ENCODE results near the gene CREG1.

Gene CREG1

DNA sequence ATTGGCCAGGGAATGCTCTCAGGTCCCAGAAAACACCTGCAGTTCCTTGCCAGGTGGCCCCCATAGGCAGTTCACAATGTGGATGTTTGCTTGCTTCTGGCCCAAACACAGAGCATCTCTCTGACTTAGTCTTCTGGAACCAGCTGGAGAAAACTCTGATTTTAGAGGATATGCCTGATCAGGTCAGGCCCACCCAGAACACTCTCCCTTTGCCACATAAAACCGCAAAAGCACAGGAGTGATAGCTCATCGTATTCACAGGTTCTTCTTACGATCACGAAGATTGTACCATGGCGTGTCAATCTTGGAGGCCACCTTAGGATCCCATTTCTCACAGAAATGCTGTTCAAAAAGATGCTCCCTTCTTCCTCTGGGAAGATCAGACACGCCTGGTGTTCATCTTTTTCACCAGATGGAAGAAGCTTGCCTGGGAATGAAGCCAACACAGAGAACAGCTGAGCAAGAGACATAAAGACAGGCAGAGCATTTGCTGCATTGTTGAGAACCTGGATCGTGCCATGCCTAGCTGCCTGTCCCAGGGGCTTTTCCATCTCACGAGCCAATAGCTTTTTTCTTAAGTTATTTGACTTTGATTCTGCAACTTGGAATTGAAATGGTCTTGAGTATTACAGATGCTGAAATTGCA, 23.6 kb downstream of the CREG1 start:
- DNase-seq, result no peak

DNA sequence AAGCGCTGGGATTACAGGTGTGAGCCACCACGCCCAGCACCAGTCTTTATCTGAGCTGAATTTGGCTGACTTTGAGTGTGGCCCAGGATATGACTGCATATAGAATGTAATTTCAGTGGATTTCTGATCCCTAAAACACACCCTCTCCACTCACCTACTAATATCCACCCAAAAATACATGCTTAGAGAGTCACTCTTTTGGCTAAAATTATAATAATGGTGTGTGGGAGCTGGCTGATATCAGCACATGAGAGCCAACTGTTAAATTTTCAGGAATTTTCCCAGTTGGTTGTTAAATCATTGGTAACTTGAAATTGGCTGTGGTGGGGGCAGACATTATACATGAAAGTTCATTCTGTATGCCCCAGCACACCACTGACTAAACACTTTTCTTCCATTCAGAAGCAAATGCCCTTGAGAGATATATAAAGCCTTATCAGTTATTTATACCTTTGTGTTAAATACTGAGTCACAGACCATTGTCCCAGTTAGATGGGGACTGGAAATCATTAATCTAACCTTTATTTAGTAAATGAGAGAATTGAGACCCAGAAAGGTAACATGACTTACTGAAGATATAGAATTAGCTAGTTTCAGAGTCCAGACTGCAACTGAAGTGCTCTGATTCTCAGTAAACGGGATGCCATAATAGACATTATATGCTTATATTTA, 25.4 kb downstream of the CREG1 start:
- DNase-seq, result no peak

- no peak for DNase-seq
Measured at GRCh38 chr1:167526667-167527383, 26.7 kb downstream of the CREG1 start.

GRCh38 chr1:167524651-167525050, 28.9 kb downstream of the CREG1 start:
- no peak for DNase-seq

- no peak for DNase-seq
Measured at GRCh38 chr1:167522246-167522645, 31.3 kb downstream of the CREG1 start.

DNA sequence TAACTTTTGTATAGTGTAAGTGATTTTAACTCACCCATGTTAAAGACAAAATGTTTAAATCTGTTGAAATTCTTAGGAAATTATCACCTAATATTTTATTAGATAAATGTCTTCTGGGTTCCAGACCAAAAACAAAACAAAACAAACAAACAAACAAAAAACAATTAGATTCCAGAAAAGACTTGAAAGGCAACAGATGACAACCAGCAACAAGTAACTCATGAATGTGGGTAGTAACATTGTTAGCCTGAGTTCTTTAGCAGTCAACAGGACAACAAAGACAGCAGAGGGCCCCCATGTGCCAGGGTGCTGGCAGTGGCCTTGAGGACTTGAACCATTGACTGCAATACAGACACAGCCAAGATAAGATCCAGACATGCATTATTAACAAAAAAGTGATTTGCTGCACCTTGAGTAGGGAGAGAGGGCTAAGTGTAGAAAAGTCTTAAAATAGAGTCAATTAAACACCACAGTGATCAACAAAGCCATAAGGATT, 32.8 kb downstream of the CREG1 start:
- no peak for DNase-seq

DNA sequence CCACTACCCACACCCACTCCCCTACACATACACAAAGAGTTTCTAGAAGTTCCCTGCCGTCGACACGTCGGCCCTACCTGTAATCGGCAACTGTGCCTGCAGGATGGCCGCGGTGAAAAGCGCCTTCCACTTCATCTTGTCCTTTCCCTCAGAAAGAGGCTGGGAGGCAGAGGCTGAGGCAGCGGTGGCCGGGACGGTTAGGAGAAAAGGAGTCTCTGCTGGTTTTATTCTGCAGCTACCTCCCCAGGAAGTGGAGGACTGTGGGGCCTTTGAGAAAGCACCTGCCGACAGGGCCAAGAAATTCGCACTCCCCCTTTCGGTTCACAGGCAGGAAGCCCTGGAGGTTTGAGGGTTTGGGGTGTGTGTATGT, 35.2 kb downstream of the CREG1 start, which contains the start of gene CD247:
CD247 (minus strand) TSS at position 199 of the 370 bp plus-strand sequence; CDS start at position 135, 64 bp downstream.
- DNase-seq, result peak; percentile 83

DNA sequence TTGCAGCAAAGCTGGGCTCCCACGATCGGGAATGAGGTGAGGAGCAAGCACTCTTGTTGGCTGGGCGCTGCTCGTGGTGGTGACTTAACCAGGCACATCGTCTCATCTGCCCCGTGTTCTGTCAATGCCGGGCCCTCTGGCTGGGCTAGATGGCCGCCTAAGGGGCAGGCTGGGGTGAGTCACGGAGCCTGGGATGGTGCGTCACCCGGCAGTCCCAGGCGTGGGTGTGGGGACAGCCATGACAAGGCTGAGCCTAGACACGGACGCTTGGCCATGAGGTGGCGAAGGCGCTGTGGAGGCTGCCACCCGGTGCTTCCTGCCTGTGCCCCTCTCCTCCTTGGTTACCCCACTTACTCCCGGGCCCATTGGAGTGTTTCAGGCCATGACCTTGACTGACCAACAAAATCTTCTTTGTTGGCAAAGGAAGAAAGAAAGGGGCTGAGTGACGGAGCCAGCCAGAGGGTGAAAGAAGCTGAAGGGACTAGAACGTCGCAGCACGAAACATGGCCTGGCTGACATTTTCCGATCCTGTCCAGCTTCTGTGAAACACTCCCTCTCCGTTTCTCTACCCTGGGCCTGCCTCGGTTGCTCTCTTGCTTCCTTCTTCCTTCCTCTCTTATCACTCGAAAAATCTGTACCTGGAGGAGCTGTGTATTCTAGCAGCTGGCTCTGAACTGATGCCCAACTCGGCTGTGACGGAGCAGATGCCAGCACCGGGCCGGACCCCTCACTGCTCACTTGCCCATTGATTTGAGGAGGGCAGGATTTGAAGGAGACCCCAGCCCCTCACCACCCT, 35.8 kb downstream of the CREG1 start:
- peak; percentile 84 for DNase-seq

GRCh38 chr1:167516404-167517388, 36.9 kb downstream of the CREG1 start:
- peak; percentile 54 for DNase-seq

DNA sequence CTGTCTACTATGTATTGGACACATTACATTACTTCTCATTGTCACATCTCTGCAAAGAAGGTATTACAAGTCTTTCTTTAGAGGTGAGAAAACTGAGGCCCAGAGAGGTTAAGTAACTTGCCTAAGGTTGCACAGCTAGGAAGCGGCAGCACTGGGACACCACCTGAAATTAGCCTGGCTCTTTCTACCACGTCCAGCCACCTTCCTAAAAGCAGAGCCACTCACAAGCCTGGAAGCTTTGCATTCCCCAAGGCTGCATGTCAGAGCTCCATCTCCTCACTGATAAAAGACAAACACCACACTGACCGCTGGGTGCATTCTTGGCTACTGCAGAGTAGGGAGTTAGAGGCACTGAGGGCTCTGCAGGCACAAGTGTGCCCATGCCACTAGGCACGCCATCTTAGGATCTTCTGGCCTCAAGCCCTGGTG, 37.7 kb downstream of the CREG1 start:
- no peak for DNase-seq

GRCh38 chr1:167515461-167515860, 38.1 kb downstream of the CREG1 start:
- DNase-seq, result no peak

DNA sequence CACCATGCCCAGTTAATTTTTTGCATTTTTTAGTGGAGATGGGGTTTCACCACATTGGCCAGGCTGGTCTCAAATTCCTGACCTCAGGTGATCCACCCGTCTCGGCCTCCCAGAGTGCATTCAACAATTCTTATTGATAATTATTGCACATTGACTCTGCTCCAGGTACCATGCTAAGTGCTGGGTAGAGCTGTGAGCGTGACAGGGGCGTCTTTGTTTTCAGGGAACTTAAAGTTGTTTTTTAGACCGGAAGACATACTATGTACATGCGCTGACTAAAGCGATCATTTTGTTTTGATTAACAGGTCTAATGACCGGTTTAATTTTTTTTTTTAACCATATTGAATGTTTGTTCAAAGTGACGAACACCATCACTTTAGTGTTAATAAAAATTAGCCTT, 39.3 kb downstream of the CREG1 start:
- no peak for DNase-seq

DNA sequence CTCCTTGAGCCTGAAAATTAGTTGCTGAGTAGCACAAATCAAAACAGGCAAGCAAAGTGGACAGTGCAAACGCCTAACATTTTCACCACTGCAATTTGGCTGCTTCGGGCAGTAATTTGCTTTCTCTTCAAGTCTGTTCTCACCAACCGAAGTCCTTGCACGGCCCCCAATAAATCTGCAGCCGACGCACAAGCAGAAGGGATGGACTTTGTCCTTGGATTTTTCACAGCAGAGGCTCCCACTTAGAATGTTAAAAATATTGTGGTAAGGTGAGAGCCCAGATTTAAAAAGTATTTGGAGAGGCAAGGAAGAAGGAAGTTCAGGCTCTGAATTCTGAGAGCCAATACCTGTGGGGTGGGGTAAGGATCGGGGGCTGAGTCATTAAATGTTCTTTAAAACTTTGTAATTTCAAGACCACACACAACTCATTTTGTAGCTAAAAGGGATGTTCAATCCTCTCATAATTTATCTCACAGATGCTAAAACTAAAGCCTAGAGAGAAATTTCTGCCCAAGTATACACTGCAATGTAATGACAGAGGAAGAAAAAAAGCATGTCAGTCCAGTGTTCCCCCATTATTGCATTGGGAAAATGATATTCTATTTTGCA, 41.4 kb downstream of the CREG1 start:
- no peak for DNase-seq

GRCh38 chr1:167511374-167511986, 42.1 kb downstream of the CREG1 start:
- DNase-seq, result no peak

- no peak for DNase-seq
Measured at GRCh38 chr1:167510881-167511280, 42.7 kb downstream of the CREG1 start.

- no peak for DNase-seq
Measured at GRCh38 chr1:167510244-167510643, 43.3 kb downstream of the CREG1 start.

GRCh38 chr1:167509587-167509986, 44.0 kb downstream of the CREG1 start:
- DNase-seq, result peak; percentile 47

DNA sequence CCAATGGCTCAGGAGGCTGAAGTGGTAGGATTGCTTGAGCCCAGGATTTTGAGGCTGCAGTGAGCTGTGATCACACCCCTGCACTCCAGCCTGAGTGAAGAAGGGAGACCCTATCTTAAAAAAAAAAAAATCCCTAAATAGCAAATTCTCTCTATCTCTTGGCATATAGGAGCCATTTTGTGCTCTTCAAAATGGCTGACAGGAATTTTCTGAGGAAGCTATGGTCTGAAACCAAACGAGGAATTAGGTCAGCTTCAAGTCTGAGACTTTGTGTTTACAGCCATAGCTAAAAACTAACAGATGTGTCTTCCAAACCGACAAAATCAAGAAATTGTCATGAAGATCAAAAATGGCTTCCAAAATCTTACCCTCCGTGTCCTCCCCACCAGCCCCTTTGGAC, 45.8 kb downstream of the CREG1 start:
- DNase-seq, result no peak

- DNase-seq, result no peak
Measured at GRCh38 chr1:167504467-167504827, 49.1 kb downstream of the CREG1 start.

DNA sequence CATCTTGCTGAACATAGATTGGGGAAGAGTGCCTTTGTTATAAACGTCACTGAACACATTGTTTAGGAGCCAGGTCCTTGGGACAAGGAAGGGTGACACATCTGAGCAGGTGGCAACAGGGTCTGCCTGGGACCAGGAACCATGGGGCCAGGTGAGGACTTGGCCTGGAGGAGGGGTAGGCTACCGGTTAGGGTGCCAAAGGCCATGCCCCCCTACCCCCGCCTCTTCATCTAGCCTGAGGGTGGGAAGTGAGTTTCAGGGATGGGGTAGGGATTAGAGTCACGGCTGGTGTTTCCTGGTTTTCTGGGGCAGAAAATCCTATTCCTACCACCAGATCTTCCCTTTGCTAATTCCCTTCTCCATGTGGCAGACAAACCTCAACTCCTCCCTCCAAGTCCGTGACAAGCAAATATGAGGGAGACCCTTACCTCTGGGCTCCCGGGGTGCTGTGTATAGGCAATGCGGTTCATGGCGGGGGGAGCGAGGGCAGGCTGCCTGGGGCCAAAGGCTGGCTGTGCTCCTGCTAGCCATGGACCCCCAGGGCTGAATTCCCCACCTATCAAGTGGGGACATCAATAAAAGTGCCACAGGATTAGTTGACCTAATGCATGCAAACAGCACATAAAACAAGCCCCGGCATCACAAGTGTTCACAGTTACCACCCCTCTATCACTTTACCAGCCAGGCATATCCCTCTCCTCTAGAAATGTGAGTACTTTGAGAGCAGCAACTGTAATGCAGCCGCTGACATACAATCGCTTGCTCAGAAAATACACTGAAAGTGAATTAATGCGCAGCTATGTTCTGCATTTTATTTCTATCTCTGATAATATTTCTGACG, 49.7 kb downstream of the CREG1 start:
- DNase-seq, result no peak
